ENCODE data around the gene ARX.

Gene ARX

GRCh38 chrX:25015486-25016360 is at the start of gene ARX:
ARX (minus strand) TSS chrX:25015965; CDS start chrX:25015737, 228 bp downstream.
- DNase-seq (ENCODE audit: low read depth): no peak

- DNase-seq (ENCODE audit: low read depth): no peak
These were observed 43.5 kb upstream of the ARX start for GRCh38 chrX:25059273-25059672.

DNA sequence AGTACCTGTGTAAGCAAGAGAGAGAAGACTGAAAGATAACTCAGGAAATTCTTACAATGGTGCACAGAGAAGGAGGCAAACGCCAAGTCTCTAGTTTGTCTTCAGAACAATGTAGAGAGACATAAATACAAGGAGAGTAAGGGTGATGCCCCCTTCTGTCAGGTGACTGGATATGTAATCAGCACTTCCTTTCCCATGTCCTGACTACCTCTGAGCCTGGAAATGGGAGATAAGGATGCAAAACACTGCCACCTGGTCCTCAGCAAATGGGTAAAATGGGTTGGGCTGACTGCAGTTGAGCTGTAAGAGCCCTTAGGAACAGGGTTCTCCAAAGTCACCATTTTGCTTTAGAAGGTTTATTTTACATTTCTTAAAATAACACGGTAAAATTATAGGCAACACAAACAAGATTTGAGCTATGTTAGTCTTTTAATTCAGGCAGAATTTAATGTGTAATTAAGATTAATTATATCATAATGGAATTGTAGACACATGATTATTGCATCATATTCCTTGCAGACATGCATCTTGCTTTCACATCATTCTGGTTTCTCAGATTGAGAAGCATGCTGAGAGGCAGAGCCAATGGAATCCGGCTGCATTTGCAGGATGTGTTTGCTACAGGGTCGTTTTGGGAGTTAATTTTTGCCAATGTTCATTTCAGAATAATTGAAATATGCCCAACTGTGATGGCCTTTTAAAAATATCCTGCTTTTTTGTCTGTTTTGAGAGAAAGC is 37.2 kb upstream of the ARX start:
- DNase-seq (ENCODE audit: low read depth): no peak

DNA sequence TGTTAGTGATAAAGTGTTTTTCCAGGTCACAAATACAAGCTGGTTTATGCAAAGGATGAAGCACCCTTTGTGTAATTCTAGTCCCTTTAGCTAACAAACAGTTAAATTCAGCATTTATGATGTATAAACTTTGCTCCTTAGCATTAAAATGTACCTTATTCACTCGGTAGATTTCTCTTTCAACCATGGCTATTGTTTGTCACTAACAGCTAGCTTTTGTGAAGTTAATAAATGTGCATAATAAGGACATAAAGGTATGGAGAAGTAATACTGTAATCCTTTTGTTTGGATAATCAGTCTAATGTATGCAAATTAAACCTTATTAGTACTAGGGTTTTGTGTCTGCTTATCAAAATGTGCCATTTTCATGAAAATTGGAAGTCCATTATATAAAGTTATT is 34.2 kb upstream of the ARX start:
- DNase-seq (ENCODE audit: low read depth): no peak

DNA sequence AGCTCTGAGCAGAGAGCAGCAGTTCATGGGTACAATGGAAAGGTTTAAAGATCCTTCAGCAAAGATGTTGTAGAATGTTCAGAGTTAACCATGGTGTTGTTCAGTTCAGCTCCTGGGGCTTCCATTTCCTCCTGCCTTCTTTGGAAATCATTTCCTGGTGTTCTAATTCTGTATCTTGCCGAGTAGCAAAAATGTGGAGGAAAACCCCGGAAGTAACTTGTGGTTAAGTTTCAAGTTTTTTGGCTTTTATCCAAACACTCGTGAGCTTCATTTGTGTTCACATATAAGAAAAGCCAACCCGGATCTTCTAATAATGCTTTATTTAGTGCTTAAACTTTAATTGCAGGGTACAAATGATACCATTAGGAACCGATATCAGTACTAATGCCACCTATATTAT is 33.6 kb upstream of the ARX start:
- DNase-seq (ENCODE audit: low read depth): no peak

GRCh38 chrX:25048178-25048577 is 32.4 kb upstream of the ARX start:
- no peak for DNase-seq (ENCODE audit: low read depth)

DNA sequence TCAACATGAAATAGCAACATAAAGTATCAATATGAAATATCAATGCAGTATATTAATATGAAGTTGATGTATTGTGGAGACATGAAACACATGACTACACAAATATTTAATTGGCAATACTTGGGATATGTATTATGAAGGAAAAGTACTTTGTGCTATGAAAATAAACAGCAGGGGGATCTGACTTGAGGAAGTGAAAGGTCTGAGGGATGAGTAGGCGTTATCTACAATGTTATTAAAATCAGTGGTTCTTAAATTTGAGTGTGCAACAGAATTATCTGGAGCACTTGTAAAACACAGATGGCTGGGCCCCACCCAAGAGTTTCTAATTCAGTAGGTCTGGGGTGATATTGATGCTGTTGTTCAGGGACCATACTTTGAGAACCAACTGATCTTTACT is 27.4 kb upstream of the ARX start:
- DNase-seq (ENCODE audit: low read depth): no peak

- no peak for DNase-seq (ENCODE audit: low read depth)
These were observed 23.3 kb upstream of the ARX start for GRCh38 chrX:25039036-25039435.

- no peak for DNase-seq (ENCODE audit: low read depth)
These were observed 19.1 kb upstream of the ARX start for GRCh38 chrX:25034889-25035288.

DNA sequence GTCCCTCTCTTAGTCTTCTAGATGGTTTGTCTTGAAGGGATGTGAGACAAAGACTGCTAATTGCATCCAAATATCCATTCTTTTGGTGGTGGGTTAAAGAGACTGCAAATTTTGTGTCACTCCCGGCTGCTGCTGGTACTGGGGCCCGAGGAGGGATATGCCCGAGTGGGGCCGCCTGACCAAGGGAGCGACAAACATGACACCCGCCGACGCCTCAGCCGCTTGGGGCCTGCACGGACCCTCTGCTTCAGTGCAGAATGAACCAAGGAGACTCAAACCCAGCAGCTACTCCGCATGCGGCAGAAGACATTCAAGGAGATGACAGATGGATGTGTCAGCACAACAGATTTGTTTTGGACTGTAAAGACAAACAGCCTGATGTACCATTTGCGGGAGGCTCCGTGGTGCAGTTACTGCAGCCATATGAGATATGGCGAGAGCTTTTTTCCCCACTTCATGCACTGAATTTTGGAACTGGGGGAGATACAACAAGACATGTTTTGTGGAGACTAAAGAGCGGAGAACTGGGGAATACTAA is 13.6 kb upstream of the ARX start:
- DNase-seq (ENCODE audit: low read depth): no peak

- no peak for DNase-seq (ENCODE audit: low read depth)
These were observed 13.0 kb upstream of the ARX start for GRCh38 chrX:25028726-25029125.

DNA sequence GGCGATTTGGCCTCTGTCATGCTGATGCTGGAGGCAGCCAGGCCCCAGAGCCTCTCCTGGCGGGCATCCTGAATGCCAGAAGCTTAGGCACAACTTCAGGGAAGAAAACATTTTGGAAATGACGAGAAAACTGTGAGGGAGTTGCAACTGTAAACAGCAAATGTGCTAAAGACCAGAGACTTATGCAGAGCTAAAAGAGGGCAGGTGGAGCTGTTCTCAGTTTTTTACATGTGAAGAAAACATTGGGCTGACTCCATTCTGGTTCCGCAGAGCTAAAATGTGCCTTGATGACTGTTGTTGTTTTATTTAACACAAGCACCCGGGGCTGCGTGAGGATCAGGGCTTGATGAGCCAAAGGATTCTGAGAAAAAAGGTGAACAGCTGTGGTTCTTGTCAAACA is 10.8 kb upstream of the ARX start:
- DNase-seq (ENCODE audit: low read depth): no peak

DNA sequence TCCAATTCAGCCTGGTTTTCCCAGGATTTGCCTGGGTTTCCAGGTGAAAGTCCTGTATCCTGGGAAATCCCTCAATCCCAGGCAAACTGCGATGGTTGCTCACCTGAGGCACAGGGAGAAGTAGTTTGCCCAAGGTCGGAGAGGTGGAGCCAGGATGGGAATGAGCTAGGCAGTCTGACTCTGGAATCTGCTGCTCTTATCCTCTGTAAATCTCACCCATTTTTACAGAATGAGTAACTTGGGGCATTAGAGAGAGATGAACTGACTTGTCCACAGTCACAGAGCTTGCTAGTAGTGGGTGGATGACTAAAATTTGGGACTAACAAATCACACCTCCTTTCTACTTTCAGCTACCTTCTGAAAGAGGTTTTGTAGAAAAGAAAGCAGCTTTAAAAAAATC is 9.8 kb upstream of the ARX start:
- no peak for DNase-seq (ENCODE audit: low read depth)

DNA sequence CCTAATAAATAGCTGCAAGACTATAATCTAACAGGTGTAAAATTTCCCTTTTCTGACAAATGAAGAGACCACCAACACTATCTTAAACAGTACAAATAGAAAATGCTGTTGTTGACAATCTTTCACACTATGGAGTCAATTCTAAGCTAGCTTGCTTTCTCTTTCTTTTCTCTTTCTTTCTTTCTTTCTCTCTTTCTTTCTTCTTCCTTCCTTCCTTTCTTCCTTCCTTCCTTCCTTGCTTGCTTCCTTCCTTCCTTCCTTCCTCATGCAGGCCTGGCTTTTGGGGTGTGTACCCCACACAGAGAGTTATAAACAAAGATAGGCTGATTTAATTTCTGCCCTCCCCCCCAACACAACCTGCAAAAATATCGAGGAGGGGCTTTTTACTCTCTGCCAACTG is 8.1 kb upstream of the ARX start:
- DNase-seq (ENCODE audit: low read depth): no peak

DNA sequence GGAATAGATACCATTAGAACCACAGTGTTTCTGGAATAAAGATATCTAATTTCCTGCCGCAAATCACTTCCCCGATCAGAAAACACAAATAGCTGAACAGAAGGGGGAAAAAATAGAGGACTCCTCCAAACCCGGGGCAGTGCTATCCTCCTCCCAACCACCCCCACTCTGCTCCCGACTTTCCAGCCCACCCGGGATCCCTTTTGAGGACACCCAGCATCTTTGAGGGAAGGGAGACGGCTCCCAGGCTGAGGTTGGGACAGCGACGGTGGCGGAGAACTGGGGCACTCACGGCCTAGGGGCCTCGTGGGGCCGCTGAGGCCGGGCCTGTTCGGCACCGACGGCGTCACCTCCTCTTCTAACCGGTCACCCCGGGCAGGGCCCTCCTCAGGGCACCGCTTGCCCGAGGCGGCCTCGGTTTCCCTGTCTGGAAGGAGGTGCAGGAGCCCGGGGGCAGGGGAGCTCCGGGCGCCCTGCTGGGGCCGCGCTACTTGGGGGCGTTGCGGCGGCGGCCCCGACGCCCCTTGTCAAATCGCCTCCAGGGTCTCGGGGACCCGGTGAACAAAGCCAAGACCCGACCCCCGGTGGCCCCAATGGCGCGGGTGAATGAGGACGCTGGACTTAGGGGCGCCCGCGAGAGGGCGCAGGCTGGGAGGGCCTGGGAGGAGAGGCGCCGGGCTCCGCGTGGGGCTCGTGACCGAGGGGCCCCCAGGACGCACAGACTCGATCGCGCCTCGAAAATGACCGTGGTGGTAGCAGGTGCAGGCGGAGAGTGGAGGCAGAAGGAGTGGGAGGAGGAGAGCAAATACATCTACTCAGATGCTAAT is 6.9 kb upstream of the ARX start:
- no peak for DNase-seq (ENCODE audit: low read depth)

DNA sequence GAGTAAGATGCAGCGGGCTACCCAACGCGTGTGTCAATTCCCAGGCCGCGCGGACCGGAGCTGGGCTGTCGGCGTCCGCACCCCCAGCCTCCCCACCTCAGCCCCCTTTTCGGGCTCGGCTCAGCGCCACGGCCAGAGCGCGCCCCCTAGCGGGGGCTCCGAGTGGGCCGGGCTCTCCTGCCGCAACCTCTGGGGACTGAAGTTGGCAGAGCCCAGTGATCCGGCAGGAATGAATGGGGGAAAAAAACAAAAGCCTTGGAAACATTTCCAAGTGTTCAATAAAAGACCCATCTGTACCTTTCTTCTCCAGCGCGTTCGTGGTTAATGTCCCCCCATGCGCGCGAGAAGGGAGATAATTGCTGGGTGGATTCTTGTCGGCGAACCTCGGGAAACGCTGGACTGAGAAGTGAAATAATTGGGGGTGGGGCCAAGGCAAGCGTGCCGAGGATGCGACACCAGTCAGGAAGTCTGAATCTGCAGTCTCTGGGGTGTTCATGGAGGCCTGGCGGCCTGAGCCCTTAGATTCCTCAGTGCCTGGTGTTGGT is 5.2 kb upstream of the ARX start:
- DNase-seq (ENCODE audit: low read depth): no peak

DNA sequence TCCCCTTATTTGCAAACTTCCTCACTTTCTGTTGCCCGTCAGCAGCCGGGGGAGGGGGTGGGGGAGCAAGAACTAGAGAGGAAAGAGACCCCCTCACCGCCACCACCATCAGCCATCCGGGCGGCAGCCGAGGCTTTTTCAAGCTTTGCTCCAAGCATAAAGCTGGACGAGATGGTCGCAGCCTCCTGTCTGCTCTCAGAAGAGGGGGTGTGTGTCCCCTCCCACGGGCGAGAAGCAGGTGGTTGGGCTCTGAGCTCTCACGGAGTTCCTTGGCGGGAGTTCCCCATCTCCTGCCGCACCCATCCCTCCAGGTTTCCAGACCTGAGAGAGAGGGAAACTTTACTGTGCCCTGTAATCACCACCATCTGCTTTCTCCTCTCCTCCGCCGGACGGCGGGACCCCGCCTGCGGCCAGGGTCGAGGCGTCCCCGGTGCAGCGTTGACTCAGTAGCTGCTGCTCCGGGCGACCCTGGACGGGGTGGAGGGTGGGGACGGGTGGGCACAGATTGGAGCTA is 4.7 kb upstream of the ARX start:
- no peak for DNase-seq (ENCODE audit: low read depth)

DNA sequence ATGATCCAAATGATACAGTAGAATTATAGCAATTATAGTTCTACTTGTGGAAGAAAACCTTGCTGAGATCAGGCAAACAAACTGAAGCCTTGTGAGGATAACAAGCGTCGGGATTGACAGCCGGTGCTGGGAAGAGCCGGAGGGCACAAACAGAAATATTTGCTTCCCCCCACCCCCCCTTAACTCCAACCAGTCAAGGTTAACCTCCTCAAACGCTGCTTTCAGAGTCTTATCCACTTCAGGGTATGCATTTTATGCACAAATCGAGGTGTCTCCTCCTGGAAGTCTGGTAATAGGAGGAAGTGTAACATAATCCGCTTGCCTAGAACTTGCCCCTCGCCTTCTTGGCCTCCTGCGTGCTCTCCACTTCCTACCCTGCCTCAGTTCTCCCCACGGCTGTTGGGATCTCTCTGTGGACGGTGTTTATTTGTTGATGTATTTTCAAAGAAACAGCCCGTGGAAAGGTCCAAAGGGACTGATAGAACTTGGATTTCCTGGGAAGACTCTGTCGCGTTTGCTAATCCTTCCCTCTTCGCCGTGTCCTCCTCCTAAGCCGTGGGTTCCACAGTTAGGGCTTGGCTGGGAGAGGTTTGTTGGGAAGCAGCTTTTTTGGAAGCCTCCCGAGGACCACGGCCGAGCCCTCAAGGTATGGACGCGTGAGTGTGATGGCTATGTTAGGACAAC is 4.1 kb upstream of the ARX start:
- no peak for DNase-seq (ENCODE audit: low read depth)

- no peak for DNase-seq (ENCODE audit: low read depth)
These were observed 2.9 kb upstream of the ARX start for GRCh38 chrX:25018682-25019081.

DNA sequence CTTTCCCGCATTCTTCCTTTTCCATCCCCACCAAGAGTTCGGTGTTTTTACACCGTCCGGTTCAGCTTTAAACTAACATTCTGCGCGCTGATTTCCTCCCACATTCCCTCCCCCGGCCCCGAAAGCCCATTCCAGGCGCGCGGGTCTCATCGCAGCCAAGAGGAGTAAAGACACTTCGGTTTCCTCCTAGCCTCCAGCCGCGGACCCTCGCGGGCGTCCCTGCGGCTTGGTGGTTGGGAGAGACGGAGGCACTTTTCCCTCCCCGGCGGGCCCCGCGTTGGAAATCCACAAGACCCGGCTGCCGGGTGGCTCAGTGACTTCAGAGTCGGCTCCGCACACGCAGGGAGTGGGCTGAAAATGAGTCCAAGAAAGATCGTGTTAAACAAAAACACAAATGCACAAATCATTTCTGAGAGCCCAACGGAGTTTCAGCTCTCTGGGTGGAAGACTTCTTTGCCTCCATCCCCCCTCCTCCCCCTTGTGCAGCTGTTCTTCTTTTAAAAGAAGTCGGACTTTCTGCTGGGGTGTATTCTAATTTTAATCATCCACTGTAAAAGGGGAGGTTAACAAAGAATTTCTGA is 2.0 kb upstream of the ARX start:
- DNase-seq (ENCODE audit: low read depth): no peak

All from activated T-helper 9 cell treated with anti-CD3 and anti-CD28 coated beads, Interleukin-2, amount 50 U/mL, for 16 hours (primary cell).